ENCODE results near the gene PIAS2.
"Not testable (repeated sequence)": the region's sequence is repeated elsewhere in the genome, so short reads cannot be mapped to it uniquely, and the experiment has no call there.

PIAS2 gene

GRCh38 chr18:46886893-46887292 lies 30.4 kb downstream of the PIAS2 start:
- H3K4me3 ChIP-seq (ENCODE audit: control insufficient read depth, low read depth, low read length) = no peak overlapping the region
- TF ChIP-seq CTCF (conservative IDR thresholded peaks at IDR 0.05; ENCODE audit: control insufficient read depth, insufficient read depth, low read depth, low read length) = no peak
- no peak for DNase-seq (ENCODE audit: low read depth)

- no peak overlapping the region for H3K4me3 ChIP-seq (ENCODE audit: control insufficient read depth, low read depth, low read length)
- TF ChIP-seq CTCF (conservative IDR thresholded peaks at IDR 0.05; ENCODE audit: control insufficient read depth, insufficient read depth, low read depth, low read length) = no peak
- DNase-seq (ENCODE audit: low read depth) = no peak
Measured at GRCh38 chr18:46883180-46883579, 34.1 kb downstream of the PIAS2 start.

- no peak for TF ChIP-seq CTCF (conservative IDR thresholded peaks at IDR 0.05; ENCODE audit: control insufficient read depth, insufficient read depth, low read depth, low read length)
- DNase-seq (ENCODE audit: low read depth) = no peak
- no peak overlapping the region for H3K4me3 ChIP-seq (ENCODE audit: control insufficient read depth, low read depth, low read length)
Measured at GRCh38 chr18:46877329-46877987, 39.8 kb downstream of the PIAS2 start.

- no peak overlapping the region for H3K4me3 ChIP-seq (ENCODE audit: control insufficient read depth, low read depth, low read length)
- TF ChIP-seq CTCF (conservative IDR thresholded peaks at IDR 0.05; ENCODE audit: control insufficient read depth, insufficient read depth, low read depth, low read length) = no peak
- DNase-seq (ENCODE audit: low read depth) = no peak
Measured at GRCh38 chr18:46868169-46868921, 49.0 kb downstream of the PIAS2 start.

GRCh38 chr18:46867367-46868143 lies 49.8 kb downstream of the PIAS2 start:
- no peak for TF ChIP-seq CTCF (conservative IDR thresholded peaks at IDR 0.05; ENCODE audit: control insufficient read depth, insufficient read depth, low read depth, low read length)
- H3K4me3 ChIP-seq (ENCODE audit: control insufficient read depth, low read depth, low read length) = no peak overlapping the region
- no peak for DNase-seq (ENCODE audit: low read depth)

- no peak for DNase-seq (ENCODE audit: low read depth)
- no peak overlapping the region for H3K4me3 ChIP-seq (ENCODE audit: control insufficient read depth, low read depth, low read length)
- TF ChIP-seq CTCF (conservative IDR thresholded peaks at IDR 0.05; ENCODE audit: control insufficient read depth, insufficient read depth, low read depth, low read length) = no peak
Measured at GRCh38 chr18:46866523-46866922, 50.8 kb downstream of the PIAS2 start.

- DNase-seq (ENCODE audit: low read depth); H3K4me3 ChIP-seq (ENCODE audit: control insufficient read depth, low read depth, low read length): not testable (repeated sequence)
Measured at GRCh38 chr18:46865245-46865644, 52.1 kb downstream of the PIAS2 start.

All from fibroblast of mammary gland (primary cell).